Liver (tissue), 9 donors: Measurements from ENCODE around the gene XRRA1. TPM values are rescaled to one million over a fixed set of nuclear protein-coding genes. Genes with fewer than 3 reads are reported as not detected.

ENCODE experiments used
- DNase-seq: peaks from one replicate; pipeline ENCODE4 v3.0.0-alpha.2; 2017; ENCODE audit warnings: low spot score
- H3K27ac ChIP-seq, 2 donors: one replicate each; pipeline ENCODE4 v1.7.0; 2013; ENCODE audit warnings: inconsistent platforms in 2 of 2, low read length in 2 of 2, control low read depth in 1 of 2, low read depth in 1 of 2, mild to moderate bottlenecking in 1 of 2
- H3K27me3 ChIP-seq, 4 donors: one replicate each; pipeline versions ENCODE4 v1.6.1 to v1.7.0; 2013; ENCODE audit warnings: low read length in 3 of 4, inconsistent platforms in 1 of 4, mild to moderate bottlenecking in 1 of 4, moderate library complexity in 1 of 4; ENCODE audit not compliant: control insufficient read depth in 4 of 4, insufficient read depth in 4 of 4
- H3K36me3 ChIP-seq, 4 donors: one replicate each; pipeline versions ENCODE4 v1.6.1 to v1.7.0; 2013; ENCODE audit warnings: low read length in 3 of 4, mild to moderate bottlenecking in 3 of 4, low read depth in 1 of 4, moderate library complexity in 1 of 4; ENCODE audit not compliant: control insufficient read depth in 4 of 4, insufficient read depth in 3 of 4
- H3K4me1 ChIP-seq, 4 donors: one replicate each; pipeline versions ENCODE4 v1.6.1 to v1.7.0; 2013; ENCODE audit warnings: low read length in 3 of 4, mild to moderate bottlenecking in 3 of 4, moderate library complexity in 1 of 4; ENCODE audit not compliant: control insufficient read depth in 4 of 4, insufficient read depth in 4 of 4
- H3K4me3 ChIP-seq, 3 donors: one replicate each; pipeline versions ENCODE4 v1.6.1 to v1.7.0; 2013; ENCODE audit warnings: low read length in 3 of 3, control low read depth in 1 of 3, low read depth in 1 of 3, mild to moderate bottlenecking in 1 of 3
- H3K9ac ChIP-seq, 2 donors: one replicate each; pipeline ENCODE4 v1.7.0; 2013; ENCODE audit warnings: low read length in 2 of 2, mild to moderate bottlenecking in 2 of 2, moderate library complexity in 2 of 2, control low read depth in 1 of 2, low read depth in 1 of 2
- H3K9me3 ChIP-seq, 4 donors: one replicate each; pipeline versions ENCODE4 v1.6.1 to v1.7.0; 2013; ENCODE audit warnings: low read length in 3 of 4; ENCODE audit not compliant: control insufficient read depth in 4 of 4
- EGR1 ChIP-seq, 2 donors: IDR thresholded peaks; 2 replicates each; pipeline ENCODE4 v1.6.1; 2016 to 2018; ENCODE audit warnings: antibody characterized with exemption in 2 of 2, low read depth in 2 of 2
- FOXA1 ChIP-seq: IDR thresholded peaks from 2 replicates; pipeline ENCODE4 v1.6.1; 2016; ENCODE audit warnings: antibody characterized with exemption
- FOXA2 ChIP-seq: IDR thresholded peaks from 2 replicates; pipeline ENCODE4 v1.6.1; 2016; ENCODE audit warnings: antibody characterized with exemption
- GABPA ChIP-seq, 2 donors: IDR thresholded peaks in 1 of 2; conservative IDR thresholded peaks in 1 of 2; 2 replicates each; pipeline ENCODE4 v1.6.1; 2016; ENCODE audit warnings: antibody characterized with exemption in 2 of 2, mild to moderate bottlenecking in 1 of 2, moderate library complexity in 1 of 2
- HNF4A ChIP-seq, 2 donors: conservative IDR thresholded peaks; 2 replicates each; pipeline ENCODE4 v1.6.1; 2016; ENCODE audit warnings: antibody characterized with exemption in 2 of 2, mild to moderate bottlenecking in 2 of 2
- JUND ChIP-seq, 2 donors: IDR thresholded peaks; 2 replicates each; pipeline ENCODE4 v1.6.1; 2016; ENCODE audit warnings: antibody characterized with exemption in 2 of 2
- NR2F2 ChIP-seq: IDR thresholded peaks from 2 replicates; pipeline ENCODE4 v1.6.1; 2016; ENCODE audit warnings: antibody characterized with exemption
- RAD21 ChIP-seq, 2 donors: IDR thresholded peaks; 2 replicates each; pipeline ENCODE4 v1.6.1; 2016; ENCODE audit warnings: antibody characterized with exemption in 2 of 2, mild to moderate bottlenecking in 2 of 2
- SP1 ChIP-seq: IDR thresholded peaks from 2 replicates; pipeline ENCODE4 v1.6.1; 2018; ENCODE audit warnings: antibody characterized with exemption, mild to moderate bottlenecking
- TAF1 ChIP-seq: conservative IDR thresholded peaks from 2 replicates; pipeline ENCODE4 v1.6.1; 2016; ENCODE audit warnings: antibody characterized with exemption, mild to moderate bottlenecking
- YY1 ChIP-seq: IDR thresholded peaks from 2 replicates; pipeline ENCODE4 v1.6.1; 2016; ENCODE audit warnings: antibody characterized with exemption, mild to moderate bottlenecking
- WGBS: extraction: QIAGEN DNeasy Blood & Tissue Kit; methylation state at CpG from one replicate; pipeline ENCODE4 v1.1.7; 2013; 5-methylcytosine and 5-hydroxymethylcytosine counted together
- polyA plus RNA-seq, 2 donors: library from polyadenylated mRNA; stranded (reverse) in 1 of 2; unstranded in 1 of 2; fragments of 200-250 nt in 1 of 2; fragments of >200 nt in 1 of 2; fragmentation: Nextera tagmentation in 1 of 2; extraction: Ambion mirVana in 1 of 2; gene quantifications; one replicate each; pipeline versions ENCODE4 v1.2.1 to v1.2.3, GENCODE V29; 2013 to 2015
- total RNA-seq, 2 donors: library from RNA; depleted of rRNA; stranded (reverse); fragments of >200 nt; gene quantifications; one replicate each; pipeline ENCODE4 v1.2.3, GENCODE V29; 2014
- TF ChIP-seq, protein P1 (sequence below): fragments of 150-350 bp; IDR thresholded peaks from 2 replicates; pipeline ENCODE4 v1.5.1; 2017; ENCODE audit warnings: improper control_type of control experiment, low read depth, low read length; ENCODE audit not compliant: missing input control
- TF ChIP-seq, protein P2 (sequence below): IDR thresholded peaks from 2 replicates; pipeline ENCODE4 v1.6.1; 2016; ENCODE audit warnings: antibody characterized with exemption
- donor health status: healthy.
- donor health status: healthy.
- donor health status: healthy.
- donor health status: healthy.
- donor health status: healthy.

Gene XRRA1
- total and polyA plus RNA-seq, 4 donors, result 3.8 to 11.6 (median 5.6) TPM

DNA sequence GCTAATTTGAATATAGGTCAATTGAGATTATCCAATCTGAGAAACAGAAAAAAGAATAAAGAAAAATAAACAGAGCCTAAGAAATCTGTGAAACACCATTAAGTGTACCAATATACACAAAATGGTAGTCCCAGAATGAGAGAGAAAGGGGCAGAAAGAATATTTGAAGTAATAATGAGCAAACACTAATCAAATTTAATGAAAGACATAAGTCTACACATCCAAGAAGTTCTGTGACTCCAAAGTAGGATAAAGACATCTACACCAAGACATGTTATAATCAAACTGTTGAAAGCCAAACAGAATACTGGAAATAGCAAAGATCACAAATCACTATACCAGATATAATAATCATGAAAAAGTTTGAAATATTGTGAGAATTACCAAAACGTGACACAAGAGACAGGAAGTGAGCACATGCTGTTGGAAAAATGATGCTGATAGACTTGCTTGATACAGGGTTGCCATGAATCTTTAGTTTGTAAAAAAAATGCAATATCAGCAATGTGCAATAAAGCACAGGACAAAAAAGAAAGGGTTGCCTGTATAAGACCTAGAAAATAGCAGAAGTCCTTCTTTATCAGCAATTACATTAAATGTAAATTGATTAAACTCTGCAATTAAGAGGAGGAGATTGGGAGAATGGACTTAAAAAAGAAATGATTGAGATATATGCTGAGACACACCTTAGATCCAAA is 124.5 kb downstream of the XRRA1 start:
- WGBS, result 99% methylated on average over 1 of the region's 1 CpG
- Histone ChIP-seq H3K4me3 (no peak overlapping the region), H3K9me3 (peaks cover 0 to 11% (median 3%) of the 10 kb centered on the region in 4 donors), H3K27me3 (no peaks in the 10 kb centered on the region), H3K36me3 (peaks cover 0 to 31% (median 12%) of the 10 kb centered on the region in 4 donors), H3K4me1 (peaks cover 0 to 3% (median 0%) of the 10 kb centered on the region in 4 donors), H3K9ac (no peak overlapping the region), H3K27ac (no peak overlapping the region)
- DNase-seq, result no peak
- TF ChIP-seq SP1 (no peak), EGR1 (IDR thresholded peaks at IDR 0.05; ENCODE audit: low read depth in 2 of 2) (no peak)
- TF ChIP-seq, protein P1, sequence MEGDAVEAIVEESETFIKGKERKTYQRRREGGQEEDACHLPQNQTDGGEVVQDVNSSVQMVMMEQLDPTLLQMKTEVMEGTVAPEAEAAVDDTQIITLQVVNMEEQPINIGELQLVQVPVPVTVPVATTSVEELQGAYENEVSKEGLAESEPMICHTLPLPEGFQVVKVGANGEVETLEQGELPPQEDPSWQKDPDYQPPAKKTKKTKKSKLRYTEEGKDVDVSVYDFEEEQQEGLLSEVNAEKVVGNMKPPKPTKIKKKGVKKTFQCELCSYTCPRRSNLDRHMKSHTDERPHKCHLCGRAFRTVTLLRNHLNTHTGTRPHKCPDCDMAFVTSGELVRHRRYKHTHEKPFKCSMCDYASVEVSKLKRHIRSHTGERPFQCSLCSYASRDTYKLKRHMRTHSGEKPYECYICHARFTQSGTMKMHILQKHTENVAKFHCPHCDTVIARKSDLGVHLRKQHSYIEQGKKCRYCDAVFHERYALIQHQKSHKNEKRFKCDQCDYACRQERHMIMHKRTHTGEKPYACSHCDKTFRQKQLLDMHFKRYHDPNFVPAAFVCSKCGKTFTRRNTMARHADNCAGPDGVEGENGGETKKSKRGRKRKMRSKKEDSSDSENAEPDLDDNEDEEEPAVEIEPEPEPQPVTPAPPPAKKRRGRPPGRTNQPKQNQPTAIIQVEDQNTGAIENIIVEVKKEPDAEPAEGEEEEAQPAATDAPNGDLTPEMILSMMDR, result no peak
- TF ChIP-seq, protein P2, sequence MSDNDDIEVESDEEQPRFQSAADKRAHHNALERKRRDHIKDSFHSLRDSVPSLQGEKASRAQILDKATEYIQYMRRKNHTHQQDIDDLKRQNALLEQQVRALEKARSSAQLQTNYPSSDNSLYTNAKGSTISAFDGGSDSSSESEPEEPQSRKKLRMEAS, result no peak

DNA sequence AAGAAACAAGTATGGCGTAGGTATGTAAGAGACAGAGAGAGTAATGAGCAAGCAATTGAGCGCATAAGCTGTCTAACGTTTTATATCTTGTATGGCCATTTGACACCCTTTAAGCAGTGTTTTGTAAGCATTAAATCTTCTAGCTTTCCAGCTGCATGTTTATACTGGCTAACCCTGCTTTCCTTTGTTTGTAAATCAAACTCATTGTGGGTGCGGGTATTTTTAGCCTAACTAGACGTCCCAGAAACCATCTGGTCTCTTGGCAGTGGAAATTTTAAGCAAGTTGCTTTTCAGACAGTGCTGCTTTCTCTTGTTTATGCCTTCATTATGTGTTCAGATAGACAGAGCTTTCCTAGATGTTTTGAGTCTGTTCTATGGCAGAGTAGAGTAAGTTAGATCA is 126.7 kb downstream of the XRRA1 start:
- Histone ChIP-seq H3K27me3 (no peaks in the 10 kb centered on the region), H3K36me3 (peaks cover 0 to 35% (median 19%) of the 10 kb centered on the region in 4 donors), H3K9ac (no peak overlapping the region), H3K4me3 (no peak overlapping the region), H3K27ac (no peak overlapping the region), H3K4me1 (peaks cover 0 to 3% (median 0%) of the 10 kb centered on the region in 4 donors), H3K9me3 (peaks cover 0 to 10% (median 2%) of the 10 kb centered on the region in 4 donors)
- 54% methylated on average over 5 of the region's 5 CpGs for WGBS
- no peak for TF ChIP-seq FOXA2
- no peak for TF ChIP-seq YY1
- TF ChIP-seq, protein P2, result no peak
- no peak for TF ChIP-seq NR2F2
- TF ChIP-seq HNF4A (conservative IDR thresholded peaks at IDR 0.05), result no peak
- no peak for TF ChIP-seq GABPA (IDR thresholded peaks at IDR 0.05 in 1 of 2, conservative IDR thresholded peaks at IDR 0.05 in 1 of 2)
- no peak for TF ChIP-seq RAD21 (IDR thresholded peaks at IDR 0.05)
- TF ChIP-seq FOXA1, result no peak
- TF ChIP-seq, protein P1, result no peak
- TF ChIP-seq TAF1, result no peak
- no peak for TF ChIP-seq JUND (IDR thresholded peaks at IDR 0.05)
- DNase-seq, result no peak
